GM12892 (cell line): Measurements from ENCODE around the gene KAT7.
"Not testable (repeated sequence)": the region's sequence is repeated elsewhere in the genome, so short reads cannot be mapped to it uniquely, and the experiment has no call there.

ENCODE experiments used
- POLR2A ChIP-seq: IDR thresholded peaks from 2 replicates; pipeline ENCODE4 v1.6.1; 2011; ENCODE audit warnings: low read depth, low read length, control low read depth
- POLR2AphosphoS5 ChIP-seq: IDR thresholded peaks from 2 replicates; pipeline ENCODE4 v1.6.1; 2011; ENCODE audit warnings: low read depth, low read length, control low read depth

DNA sequence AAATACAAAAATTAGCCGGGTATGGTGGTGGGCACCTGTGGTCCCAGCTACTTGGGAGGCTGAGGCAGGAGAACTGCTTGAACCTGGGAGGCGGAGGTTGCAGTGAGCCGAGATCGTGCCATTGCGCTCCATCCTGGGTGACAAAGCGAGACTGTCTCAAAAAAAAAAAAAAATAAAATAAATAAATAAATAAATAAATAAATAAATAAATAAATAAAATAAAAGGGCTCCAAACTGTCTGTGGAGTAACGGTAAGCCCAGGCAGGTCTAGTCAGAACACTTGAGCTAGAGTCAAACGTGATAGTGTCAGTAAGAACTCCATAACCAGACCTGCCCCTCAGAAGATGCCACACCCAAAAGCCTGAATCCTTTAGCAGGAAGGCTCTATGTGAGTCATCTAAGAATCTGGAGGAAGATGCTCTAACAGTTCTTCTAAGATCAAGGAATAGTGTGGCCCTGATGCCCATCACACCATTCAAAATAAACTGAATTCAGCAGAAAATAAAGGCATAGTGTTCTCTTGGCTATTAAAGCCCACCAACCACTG lies 29.9 kb upstream of the KAT7 start:
- not testable (repeated sequence) for TF ChIP-seq POLR2A, POLR2AphosphoS5
